Uterus (tissue), 2 donors: ENCODE data around the gene ADARB2.

Source experiments
- CTCF ChIP-seq, 4 experiments: fragments of 200-600 bp in 2 of 4; fragments of 450-650 bp in 2 of 4; sonication (generic) in 2 of 4; IDR thresholded peaks; one replicate each; pipeline ENCODE4 v1.5.1; 2016 to 2019; ENCODE audit warnings: antibody characterized with exemption in 4 of 4, mild to moderate bottlenecking in 2 of 4, moderate library complexity in 1 of 4
- POLR2A ChIP-seq, 2 donors: fragments of 450-650 bp; IDR thresholded peaks; one replicate each; pipeline ENCODE4 v1.6.1; 2016; ENCODE audit warnings: antibody characterized with exemption in 2 of 2, mild to moderate bottlenecking in 1 of 2, moderate library complexity in 1 of 2

- TF ChIP-seq CTCF (IDR thresholded peaks at IDR 0.05), result no peak
- TF ChIP-seq POLR2A (IDR thresholded peaks at IDR 0.05), result no peak
Measured at GRCh38 chr10:1339396-1339795, 397.9 kb downstream of the ADARB2 start.
